Measurements from ENCODE around the gene PTPRU.

- TF ChIP-seq CTCF (IDR thresholded peaks at IDR 0.05) (peak in 4 of 5 experiments; percentile 50 to 72 (median 52)), POLR2A (IDR thresholded peaks at IDR 0.05) (no peak), POLR2AphosphoS5 (IDR thresholded peaks at IDR 0.05) (no peak), EP300 (IDR thresholded peaks at IDR 0.05; ENCODE audit: low read depth) (no peak)
These were observed 9.6 kb downstream of the PTPRU start for GRCh38 chr1:29245876-29246275.

Measured in transverse colon (tissue), 4 donors.